Measurements from ENCODE around the gene CFAP61. TPM values are rescaled to one million over a fixed set of nuclear protein-coding genes. Genes with fewer than 3 reads are reported as not detected.

CFAP61 gene
- polyA plus RNA-seq, 4 donors, result 3.2 to 4.4 (median 3.7) TPM

DNA sequence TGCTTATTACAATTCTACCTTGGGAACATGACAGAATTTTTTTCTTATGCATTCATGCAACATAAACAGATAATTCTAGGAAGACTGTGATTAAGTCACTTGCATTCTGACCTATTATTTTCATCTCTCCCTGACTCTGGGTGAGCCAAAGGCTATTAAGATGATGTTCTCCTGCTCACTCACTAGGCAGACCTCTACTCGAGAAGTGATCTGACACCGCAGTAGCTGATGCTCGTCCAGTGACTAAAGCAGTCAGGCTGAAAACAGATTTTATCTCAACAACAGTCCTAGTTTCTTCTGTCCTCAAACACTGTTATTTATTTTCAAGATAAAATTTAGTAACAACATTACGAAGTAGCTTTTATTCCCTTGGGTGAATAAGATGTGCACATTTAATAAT lies 17.8 kb upstream of the CFAP61 start:
- no peak for DNase-seq (ENCODE audit: low read depth in 4 of 4, low spot score in 2 of 4)

DNA sequence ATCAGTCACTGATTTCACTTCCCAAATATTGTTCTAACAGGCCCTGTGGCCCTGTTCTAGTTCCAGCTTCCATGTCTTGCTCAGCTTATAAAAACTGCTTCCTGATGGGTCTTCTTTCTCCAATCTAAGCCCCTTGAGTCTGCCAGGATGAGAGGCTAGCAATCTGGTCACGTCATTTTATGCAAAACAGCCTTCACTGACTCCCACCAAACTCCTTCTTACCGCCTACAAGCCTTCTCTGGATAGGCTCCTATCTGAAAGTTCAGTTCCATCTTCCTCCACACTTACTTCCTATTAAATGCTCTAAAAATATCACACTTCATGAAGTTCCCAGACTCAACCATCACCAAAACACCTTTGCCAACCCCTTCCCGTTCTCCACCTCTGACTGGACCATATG lies 15.6 kb upstream of the CFAP61 start:
- no peak for DNase-seq (ENCODE audit: low read depth in 4 of 4, low spot score in 2 of 4)

DNA sequence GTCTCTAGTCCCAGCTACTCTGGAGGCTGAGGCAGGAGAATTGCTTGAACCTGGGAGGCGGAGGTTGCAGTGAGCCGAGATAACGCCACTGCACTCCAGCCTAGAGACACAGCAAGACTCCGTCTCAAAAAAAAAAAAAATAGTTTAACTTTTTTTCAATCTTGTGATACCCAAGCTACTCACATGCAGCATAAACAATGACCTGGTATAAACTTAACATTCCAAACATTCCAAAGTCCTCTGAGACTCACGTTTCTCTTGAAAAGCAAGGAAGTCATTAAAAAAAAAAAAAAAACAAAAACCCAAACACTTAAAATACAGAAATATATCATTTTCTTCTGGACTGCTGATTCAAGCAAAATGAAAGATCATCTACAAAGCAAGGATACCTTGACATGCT lies 14.4 kb upstream of the CFAP61 start:
- no peak for DNase-seq (ENCODE audit: low read depth in 4 of 4, low spot score in 2 of 4)

DNA sequence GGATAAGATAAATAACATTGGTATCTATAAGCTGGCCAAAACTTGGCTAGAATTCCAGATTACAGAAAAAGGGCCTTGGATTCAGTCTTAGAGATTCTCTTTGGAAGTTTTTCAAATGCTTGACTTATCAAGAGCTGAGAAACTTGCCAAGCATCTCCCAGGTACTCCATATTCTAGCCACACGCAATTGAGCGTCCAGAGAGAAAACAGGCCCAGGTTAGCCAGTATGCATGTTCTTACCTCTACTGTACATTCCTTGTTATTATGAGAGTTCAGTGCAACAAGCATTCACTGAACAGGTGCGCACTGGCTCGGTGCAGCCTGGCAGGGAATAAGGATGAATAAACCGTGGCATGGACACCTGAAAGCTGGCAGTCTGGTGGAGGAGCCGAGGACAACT lies 13.7 kb upstream of the CFAP61 start:
- DNase-seq (ENCODE audit: low read depth in 4 of 4, low spot score in 2 of 4), result no peak

DNA sequence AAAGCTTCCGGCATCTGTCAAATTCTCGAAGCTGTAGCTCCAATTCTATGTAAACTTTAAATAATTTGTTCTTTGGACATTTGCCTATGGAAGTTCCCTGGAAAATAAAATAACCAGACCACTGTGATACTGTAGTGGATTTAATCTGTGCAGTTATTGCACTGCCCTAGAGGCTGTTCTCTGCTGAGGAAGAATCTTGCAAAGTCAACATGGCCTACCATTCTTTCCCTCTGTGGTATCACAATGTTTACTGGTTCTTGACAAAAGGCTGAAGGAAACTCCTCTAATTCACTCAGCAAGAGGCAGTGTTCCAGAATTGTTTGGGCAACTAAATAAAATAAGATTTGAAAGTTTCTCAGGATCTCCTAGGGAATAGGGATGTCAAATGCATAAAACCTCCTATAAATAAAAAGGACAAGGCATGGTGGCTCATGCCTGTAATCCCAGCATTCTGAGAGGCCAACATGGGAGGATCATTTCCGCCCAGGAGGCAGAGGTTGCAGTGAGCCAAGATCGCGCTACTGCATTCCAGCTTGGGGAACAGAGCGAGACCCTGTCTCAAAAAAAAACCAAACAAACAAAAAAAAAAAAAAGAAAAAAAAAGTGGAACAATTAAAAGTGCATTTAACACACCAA lies 12.5 kb upstream of the CFAP61 start:
- DNase-seq (ENCODE audit: low read depth in 4 of 4, low spot score in 2 of 4), result no peak

DNA sequence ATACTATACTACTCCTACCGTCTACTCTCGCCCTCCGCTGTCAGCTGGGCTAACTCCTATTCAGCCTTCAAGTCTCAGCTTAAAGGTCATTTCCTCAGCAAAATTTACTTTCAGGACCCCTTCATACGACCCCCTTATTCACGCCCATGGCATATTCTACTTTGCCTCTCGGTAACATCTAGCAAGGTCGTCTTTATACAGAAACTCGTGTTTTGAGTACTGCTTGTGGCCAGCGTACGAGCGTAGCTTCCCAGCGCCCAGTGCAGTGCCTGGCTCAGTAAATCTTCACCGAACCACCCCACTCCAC lies 612 bp upstream of the CFAP61 start:
- peak in 1 of 4 donors; percentile 21 for DNase-seq (ENCODE audit: low read depth in 4 of 4, low spot score in 2 of 4)

DNA sequence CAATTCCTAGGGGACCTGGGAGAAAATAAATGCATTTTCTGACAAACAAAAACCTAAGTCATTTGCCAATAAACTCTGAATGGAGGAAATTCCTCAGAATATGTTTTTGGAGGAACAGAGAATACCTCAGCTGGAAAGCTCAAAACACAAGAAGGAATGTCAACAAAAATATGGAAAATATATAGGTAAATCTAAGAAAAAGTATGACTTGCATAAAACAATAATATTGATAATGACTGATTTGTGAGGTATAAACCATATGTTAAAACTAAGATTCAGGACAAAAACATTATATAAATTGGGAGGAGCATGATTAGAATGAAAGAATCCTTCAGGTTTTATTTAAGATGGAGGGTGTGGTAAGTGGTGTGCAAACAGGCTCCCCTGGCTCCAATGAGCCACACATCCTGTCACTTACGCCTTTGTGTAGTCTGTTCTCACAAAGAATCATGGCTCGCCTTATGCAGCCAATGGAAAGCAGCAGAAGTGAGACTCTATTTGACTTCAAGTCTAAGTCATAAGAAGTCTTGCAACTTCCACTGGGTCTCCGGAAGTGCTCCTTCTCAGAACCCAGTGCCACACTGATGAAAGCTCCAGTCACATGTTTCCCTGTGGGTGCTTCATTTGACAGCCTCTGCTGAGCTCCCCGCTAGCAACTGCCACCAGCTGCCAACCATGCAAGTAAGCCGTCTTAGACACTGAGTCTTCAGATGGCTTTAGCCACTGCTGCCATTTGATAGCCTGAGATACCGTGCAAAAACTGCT lies 8.1 kb downstream of the CFAP61 start:
- DNase-seq (ENCODE audit: low read depth in 4 of 4, low spot score in 2 of 4), result no peak

DNA sequence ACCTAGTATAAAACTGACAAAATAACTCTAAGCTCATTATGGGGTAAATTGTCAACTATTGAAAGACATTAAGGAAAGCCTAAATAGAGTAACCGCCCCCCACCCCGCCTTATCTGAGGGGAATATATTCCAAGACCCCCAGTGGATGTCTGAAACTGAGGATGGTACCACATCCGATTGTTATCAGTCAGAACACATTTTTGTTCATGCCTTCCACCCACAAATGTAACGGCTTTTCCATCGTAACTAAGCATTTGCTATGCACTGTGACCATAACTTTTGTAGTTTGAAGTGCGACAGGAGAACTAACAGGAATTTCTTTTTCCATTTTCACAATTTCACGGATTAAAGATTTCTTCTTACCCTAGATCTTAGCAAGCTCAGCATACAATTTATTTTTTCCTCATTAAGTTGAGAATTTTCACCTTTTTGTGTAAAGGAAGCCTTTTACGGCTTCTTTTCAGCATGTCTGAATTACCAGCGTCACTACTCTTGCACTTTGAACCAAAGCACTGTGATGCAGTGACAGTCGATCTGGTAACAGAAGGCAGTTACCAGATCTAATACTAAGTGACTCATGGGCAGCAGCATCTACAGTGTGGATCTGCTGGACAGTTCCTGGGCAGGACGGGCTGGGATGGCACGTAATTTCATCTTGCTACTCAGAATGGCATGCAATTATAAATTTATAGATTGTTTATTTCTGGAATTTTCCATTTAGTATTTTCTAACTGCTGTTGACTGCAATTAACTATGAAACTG lies 11.8 kb downstream of the CFAP61 start:
- DNase-seq (ENCODE audit: low read depth in 4 of 4, low spot score in 2 of 4), result no peak

DNA sequence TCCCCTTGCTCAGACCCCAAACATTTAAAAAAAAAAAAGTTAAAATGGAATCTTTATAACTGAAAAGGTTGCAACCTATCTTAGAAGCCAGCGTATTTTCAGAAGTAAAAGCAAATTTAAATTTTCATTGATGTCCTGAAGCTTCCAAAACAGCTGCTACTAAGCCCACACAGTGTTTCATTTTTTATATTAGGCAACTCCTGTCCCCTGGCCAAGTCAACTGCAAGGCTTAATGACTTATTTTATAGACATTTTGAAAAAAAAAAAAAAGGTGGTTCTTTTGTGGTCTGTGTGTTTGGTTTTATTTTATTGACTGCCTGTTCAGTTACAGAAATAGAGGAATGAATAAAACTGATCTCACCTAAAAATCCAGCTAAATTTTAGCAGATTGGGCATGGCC lies 13.0 kb downstream of the CFAP61 start:
- no peak for DNase-seq (ENCODE audit: low read depth in 4 of 4, low spot score in 2 of 4)

DNA sequence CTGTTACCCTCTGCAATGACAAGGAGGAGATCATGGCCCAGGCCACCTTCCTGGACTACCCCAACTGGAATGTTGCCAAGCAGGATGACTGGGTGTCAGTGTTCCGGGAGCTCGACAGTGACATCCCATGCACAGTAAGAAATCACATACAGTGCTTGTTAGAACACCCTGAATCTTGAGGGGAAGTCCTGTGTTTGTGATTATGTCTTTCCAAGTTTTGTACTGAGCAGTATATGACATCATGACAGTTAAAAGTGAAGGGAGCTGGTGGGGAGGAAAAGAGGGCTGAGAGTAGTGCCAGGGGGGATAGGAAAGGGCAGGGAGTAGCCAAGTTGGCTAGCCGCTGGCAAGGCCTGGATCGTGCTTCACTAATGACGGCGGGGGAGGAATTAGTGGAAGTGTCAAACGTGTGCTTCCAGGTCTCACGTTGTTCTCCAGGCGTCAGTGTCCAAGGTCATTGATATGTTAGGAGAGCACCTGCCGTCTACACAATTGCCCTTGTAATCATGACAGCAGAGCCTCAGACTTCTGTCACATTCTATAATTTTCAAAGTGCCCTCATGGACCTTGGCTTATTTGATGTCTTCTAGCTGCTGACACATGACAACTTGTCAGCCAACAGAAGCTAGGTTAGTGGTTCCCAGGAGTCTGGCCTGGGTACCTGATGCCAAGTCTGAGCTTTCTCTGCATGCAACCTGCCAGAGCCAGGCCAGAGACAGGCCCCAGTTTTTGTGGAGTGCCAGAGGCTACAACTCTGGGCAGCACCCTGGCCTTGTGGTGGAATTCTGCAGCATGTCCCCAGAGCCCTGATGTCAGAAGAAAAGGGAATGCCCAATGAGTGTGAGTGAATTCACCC lies 18.8 kb downstream of the CFAP61 start:
- DNase-seq (ENCODE audit: low read depth in 4 of 4, low spot score in 2 of 4), result no peak

DNA sequence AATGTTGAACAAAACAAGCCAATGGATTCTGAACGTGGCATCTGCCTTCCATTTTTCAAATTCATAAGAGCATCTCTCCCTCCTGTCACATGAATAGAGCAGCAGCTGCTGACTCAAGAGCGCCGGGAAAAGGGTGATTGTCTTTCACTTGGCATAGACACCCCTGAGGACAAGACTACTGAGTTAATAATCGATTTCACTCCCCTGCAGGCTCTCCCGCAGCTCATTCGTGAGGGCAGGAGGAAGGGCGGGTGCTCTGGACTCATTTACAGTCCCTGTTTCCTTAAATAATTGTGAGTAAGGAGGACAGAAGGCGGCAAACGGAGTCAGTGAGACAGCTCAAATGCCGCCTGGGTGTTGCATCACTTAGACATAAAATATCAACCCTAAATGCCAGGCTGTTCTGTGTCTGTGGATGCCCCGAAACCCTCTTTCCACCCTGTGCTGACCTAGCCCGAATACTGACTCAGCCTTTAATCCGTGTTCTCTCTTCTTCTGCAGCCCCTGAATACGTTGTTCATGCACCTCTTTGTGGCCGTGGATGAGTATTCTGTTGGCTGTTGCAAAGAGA lies 21.6 kb downstream of the CFAP61 start:
- DNase-seq (ENCODE audit: low read depth in 4 of 4, low spot score in 2 of 4), result no peak

DNA sequence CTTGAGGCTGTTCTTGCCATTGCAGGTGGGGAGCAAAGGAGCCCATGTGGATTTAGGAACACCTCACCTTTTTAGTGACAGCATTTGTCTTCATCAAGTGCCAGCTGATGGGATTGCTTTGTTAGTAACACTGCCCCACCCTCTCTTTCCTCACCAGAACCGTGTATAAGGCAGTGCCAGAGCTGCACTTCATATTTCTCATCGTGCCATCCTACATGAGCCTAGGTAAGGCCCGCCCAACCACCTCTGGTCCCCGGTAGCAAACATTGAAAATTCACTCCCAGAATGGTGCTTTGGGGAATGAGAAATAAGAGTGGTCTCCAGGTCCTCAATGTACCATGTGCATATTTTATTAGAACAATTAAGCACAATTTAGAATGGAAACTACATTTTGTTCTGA lies 22.7 kb downstream of the CFAP61 start:
- DNase-seq (ENCODE audit: low read depth in 4 of 4, low spot score in 2 of 4), result no peak

DNA sequence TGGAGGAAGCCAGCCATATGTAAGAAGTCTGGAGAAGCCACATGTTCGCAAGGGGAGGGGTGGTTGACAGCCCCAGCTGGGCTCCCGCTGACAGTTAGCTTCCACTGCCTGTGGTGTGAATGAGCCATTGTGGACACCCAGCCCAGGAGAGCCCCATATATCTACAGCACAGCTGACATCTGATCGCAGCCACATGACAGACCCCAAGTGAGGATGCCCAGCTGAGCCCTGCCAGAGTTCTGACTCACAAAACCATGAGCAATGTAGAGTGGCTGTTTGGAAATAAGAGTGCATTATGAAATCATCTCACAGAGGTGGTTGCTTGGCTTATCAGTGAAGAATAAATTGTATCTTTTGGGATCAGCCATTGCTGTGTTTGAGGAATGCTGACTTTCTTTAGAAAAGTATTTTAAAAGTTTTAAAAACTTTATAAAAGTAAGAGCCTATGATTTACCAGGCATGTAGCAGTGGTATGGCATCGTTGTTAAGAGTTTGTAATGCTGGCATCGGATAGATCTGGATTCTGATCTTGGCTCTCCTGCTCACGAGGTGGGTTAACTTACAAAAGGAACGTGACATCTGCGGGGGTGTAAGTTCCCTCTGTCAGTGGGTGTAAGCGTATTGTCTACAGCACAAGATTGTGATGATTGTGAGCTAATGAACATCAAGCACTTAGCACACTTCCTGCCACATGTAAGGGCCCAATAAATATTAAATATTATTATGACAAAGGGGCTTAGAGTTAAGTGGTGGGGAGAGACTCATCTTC lies 24.1 kb downstream of the CFAP61 start:
- no peak for DNase-seq (ENCODE audit: low read depth in 4 of 4, low spot score in 2 of 4)

DNA sequence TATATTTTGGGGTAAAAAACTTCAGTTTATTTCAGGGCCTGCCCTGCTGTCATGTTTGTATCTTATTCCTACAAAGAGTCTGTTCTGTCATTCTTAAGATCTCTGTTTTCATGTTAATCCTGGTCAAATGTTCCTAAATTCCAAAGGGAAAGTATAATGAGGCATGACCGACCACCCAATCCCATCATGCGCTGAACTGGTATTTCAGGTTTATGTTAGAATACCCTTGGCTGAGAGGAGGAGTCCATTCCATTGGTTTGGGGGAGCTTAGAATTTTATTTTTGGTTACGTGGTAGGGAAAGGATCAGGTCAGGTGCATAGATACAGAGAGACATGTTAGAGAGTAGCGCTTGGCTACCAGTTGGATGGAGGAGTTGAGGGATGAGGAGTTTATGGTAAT lies 25.7 kb downstream of the CFAP61 start:
- DNase-seq (ENCODE audit: low read depth in 4 of 4, low spot score in 2 of 4), result peak in 1 of 4 donors; percentile 38

DNA sequence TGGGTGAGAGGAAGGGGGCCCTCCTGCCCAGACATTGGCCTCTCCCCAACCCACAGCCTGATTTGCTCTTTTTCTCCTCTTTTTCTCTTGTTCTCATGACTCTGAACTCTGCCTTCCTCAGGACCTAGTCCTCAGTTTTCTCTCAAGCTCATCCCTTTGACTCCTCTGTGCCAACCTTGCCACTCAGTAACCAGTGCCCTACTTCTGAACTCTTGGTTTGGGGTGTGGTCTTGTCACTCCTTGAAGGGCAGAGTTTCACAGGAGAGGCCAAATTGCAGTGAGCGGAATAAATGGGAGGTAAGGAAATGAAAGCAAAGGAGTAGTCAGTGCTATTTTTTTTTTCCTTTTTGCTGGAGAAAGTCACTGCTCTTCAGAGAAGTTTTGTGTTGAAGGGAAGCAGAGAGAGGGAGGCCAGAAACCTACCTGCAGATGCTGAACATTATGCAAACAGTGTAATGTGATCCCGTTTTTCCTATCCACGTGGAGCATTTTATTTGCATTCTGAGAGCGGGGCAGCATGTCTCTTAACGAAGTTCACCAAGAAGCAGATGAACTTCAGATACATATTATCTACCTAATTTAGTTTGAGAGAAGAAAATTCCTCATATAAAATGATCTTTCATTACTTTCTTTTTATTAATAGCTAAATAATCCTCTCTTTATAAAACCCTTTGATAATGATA lies 26.9 kb downstream of the CFAP61 start:
- no peak for DNase-seq (ENCODE audit: low read depth in 4 of 4, low spot score in 2 of 4)

DNA sequence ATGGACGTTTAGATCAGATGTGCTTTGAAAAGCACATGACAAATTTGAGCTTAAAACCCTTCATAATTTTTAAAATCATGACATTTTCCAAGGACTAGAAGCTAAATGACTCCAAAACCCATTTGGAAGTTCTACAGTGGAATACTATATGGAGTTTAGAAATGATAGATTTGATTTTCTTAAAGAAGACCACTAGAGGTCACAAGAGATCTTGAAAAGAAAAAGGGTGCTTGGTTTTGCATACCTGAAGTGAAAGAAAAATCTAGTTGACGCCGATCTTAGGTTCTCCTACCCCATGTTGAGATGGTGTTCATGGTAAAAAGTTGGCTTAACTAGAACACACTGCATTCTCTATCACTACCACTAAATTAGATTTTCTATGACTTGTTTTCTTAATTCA lies 31.5 kb downstream of the CFAP61 start:
- no peak for DNase-seq (ENCODE audit: low read depth in 4 of 4, low spot score in 2 of 4)

DNA sequence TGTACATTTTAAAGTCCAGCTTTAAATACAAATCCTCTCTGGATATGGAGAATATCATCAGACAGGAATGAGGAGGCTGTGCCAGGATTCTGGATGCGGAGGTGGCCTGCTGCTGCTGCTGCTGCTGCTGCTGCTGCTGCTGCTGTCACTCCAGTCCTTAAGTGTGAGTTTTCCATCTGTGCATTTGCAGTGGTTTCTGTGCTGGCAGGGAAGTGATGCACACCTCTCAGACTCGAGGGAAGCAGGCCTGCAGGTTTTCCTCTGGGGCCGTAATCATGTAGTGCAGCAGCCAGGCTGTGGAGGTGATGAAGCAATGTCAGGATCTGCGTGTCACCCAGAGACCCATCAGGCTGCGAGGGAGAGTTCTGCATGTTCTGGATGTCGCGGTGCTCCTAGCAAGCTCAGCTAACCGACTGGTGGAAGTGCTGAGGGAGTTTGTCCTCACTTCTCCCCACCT lies 32.0 kb downstream of the CFAP61 start:
- DNase-seq (ENCODE audit: low read depth in 4 of 4, low spot score in 2 of 4), result no peak

DNA sequence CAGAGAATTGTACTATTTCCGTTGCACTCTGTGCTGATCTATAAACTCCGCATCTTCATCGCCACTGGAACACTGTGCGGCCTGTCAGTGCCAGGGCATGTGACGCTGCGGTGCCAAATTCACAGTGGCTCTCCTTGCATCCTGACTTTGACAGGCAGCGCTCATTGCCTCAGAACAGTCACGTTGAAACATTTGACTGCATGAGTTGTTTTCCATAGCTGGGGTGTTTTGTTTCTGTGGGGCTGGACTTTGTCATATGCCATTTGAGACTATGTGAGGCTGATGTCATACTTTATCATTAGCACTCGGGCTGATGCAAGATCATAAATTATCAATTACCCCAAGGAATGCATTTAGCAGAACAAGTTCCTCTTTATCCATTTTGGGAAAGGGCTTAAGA lies 32.7 kb downstream of the CFAP61 start:
- no peak for DNase-seq (ENCODE audit: low read depth in 4 of 4, low spot score in 2 of 4)

DNA sequence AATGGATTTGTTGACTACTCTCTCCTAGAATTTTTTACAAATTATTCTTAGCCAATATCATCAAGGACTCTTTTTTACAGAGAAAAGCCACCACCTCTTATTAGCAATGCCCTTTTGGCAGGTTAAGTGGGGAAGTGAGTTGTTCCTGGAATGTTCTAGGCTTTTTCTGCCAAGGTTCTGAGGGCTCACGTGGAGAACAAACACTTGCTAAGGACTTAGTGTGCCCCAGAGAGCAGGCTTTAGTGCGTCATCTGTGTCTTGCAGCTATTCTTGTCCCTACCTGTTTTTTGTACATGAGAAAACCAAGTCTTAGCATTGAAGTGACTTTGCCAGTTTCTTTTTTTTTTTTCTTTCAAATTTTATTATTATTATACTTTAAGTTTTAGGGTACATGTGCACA lies 33.5 kb downstream of the CFAP61 start:
- no peak for DNase-seq (ENCODE audit: low read depth in 4 of 4, low spot score in 2 of 4)

Data from left renal cortex interstitium (tissue), 4 donors.